ENCODE data around the gene TULP4. TPM values are rescaled to one million over a fixed set of nuclear protein-coding genes. Genes with fewer than 3 reads are reported as not detected.
"Not testable (repeated sequence)": the region's sequence is repeated elsewhere in the genome, so short reads cannot be mapped to it uniquely, and the experiment has no call there.

Gene TULP4
- polyA plus RNA-seq, 1 experiment: 8.0 TPM

- no peak for TF ChIP-seq CTCF (IDR thresholded peaks at IDR 0.05; ENCODE audit: insufficient read depth, low read depth, low read length)
- ChIA-PET POLR2A (no interaction called here), CTCF (interaction anchor here (0.6 kb wide), 1 partner anchor 223 kb away, joined by 3 read pairs; no protein-coding TSS in a partner anchor)
- no peaks in the 10 kb centered on the region for H3K27me3 ChIP-seq (ENCODE audit: control insufficient read depth, insufficient read depth, low read length)
- no peak overlapping the region for H3K4me3 ChIP-seq (ENCODE audit: low read depth, low read length)
- H3K36me3 ChIP-seq (ENCODE audit: control insufficient read depth, insufficient read depth, low read length): peaks cover 2% of the 10 kb centered on the region
- no peak for DNase-seq (ENCODE audit: low read depth)
Observed at GRCh38 chr6:158467923-158468322, 155.7 kb downstream of the TULP4 start.

DNA sequence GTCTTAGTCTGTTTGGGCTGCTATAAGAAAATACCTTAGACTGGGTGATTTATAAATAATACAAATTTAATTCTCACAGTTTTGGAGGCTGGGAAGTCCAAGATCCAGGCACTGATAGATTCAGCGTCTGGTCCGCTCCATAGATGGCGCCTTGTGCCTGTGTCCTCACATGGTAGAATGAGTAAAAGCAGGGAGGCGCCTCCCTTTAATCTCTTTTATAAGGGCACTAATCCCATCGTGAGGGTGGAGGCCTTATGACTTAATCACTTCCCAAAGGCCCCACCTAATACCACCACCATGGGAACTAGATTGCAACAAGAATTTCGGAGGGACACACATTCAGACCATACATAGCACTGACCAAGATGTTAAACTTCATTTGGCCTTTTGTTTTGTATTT, 156.4 kb downstream of the TULP4 start:
- POLR2A ChIA-PET: no interaction called here
- H3K4me3 ChIP-seq (ENCODE audit: low read depth, low read length): no peak overlapping the region
- DNase-seq (ENCODE audit: low read depth): no peak
- no peak for TF ChIP-seq CTCF (IDR thresholded peaks at IDR 0.05; ENCODE audit: insufficient read depth, low read depth, low read length)
- peaks cover 2% of the 10 kb centered on the region for H3K36me3 ChIP-seq (ENCODE audit: control insufficient read depth, insufficient read depth, low read length)
- CTCF ChIA-PET: no interaction called here
- H3K27me3 ChIP-seq (ENCODE audit: control insufficient read depth, insufficient read depth, low read length): no peaks in the 10 kb centered on the region

GRCh38 chr6:158470023-158470422, 157.8 kb downstream of the TULP4 start:
- CTCF ChIA-PET: interaction anchor here (0.7 kb wide), 1 partner anchor 49 kb away, joined by 3 read pairs; no protein-coding TSS in a partner anchor
- H3K27me3 ChIP-seq (ENCODE audit: control insufficient read depth, insufficient read depth, low read length); POLR2A ChIA-PET; DNase-seq (ENCODE audit: low read depth); H3K36me3 ChIP-seq (ENCODE audit: control insufficient read depth, insufficient read depth, low read length); H3K4me3 ChIP-seq (ENCODE audit: low read depth, low read length): not testable (repeated sequence)

- DNase-seq (ENCODE audit: low read depth): no peak
- no peaks in the 10 kb centered on the region for H3K27me3 ChIP-seq (ENCODE audit: control insufficient read depth, insufficient read depth, low read length)
- H3K4me3 ChIP-seq (ENCODE audit: low read depth, low read length): no peak overlapping the region
- no peak for TF ChIP-seq CTCF (IDR thresholded peaks at IDR 0.05; ENCODE audit: insufficient read depth, low read depth, low read length)
- ChIA-PET CTCF (no interaction called here), POLR2A (no interaction called here)
- peaks cover 2% of the 10 kb centered on the region for H3K36me3 ChIP-seq (ENCODE audit: control insufficient read depth, insufficient read depth, low read length)
Observed at GRCh38 chr6:158471339-158471738, 159.1 kb downstream of the TULP4 start.

- H3K27me3 ChIP-seq (ENCODE audit: control insufficient read depth, insufficient read depth, low read length): no peaks in the 10 kb centered on the region
- DNase-seq (ENCODE audit: low read depth): no peak
- no peak overlapping the region for H3K4me3 ChIP-seq (ENCODE audit: low read depth, low read length)
- POLR2A ChIA-PET: no interaction called here
- TF ChIP-seq CTCF (IDR thresholded peaks at IDR 0.05; ENCODE audit: insufficient read depth, low read depth, low read length): no peak
- H3K36me3 ChIP-seq (ENCODE audit: control insufficient read depth, insufficient read depth, low read length): no peaks in the 10 kb centered on the region; the same call in 1 of the 2 replicates
- CTCF ChIA-PET: interaction anchor here (0.9 to 1.2 kb wide), 2 partner anchors 9 to 13 kb away, joined by 3 read pairs; no protein-coding TSS in a partner anchor
Observed at GRCh38 chr6:158472447-158472846, 160.2 kb downstream of the TULP4 start.

DNA sequence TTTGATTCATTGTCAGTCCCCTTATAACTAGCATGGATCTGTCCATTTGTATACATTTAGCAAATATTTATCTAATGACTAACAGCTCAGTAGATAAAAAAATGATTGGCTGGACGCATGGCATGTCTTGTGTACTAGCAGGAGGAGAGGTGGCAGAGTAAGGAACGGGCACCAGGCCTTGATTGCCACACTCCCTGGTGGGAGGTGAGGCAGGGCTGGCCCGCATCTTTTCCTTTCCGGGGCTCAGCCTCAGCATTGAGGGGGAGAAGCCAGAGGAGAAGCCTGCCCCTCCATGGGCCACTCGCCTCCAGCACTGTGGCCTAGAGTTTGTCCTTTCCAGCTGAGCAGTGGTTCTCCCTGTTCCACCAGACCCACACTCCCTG, 162.7 kb downstream of the TULP4 start:
- no peak for TF ChIP-seq CTCF (IDR thresholded peaks at IDR 0.05; ENCODE audit: insufficient read depth, low read depth, low read length)
- H3K36me3 ChIP-seq (ENCODE audit: control insufficient read depth, insufficient read depth, low read length): peaks cover 4% of the 10 kb centered on the region
- no peaks in the 10 kb centered on the region for H3K27me3 ChIP-seq (ENCODE audit: control insufficient read depth, insufficient read depth, low read length)
- no peak overlapping the region for H3K4me3 ChIP-seq (ENCODE audit: low read depth, low read length)
- ChIA-PET POLR2A (no interaction called here), CTCF (no interaction called here)
- no peak for DNase-seq (ENCODE audit: low read depth)

Data from BJ (cell line).